HepG2 (cell line): ENCODE data around the gene TSG101.

Experiments used
- CEBPG ChIP-seq: IDR thresholded peaks from 2 replicates; pipeline ENCODE4 v1.6.1; 2016
- KDM1A ChIP-seq: IDR thresholded peaks from 2 replicates; pipeline ENCODE4 v1.6.1; 2016; ENCODE audit warnings: missing compliant biosample characterization
- POLR2A ChIP-seq, 2 experiments: IDR thresholded peaks; 2 replicates each; pipeline ENCODE4 v1.6.1; 2011; ENCODE audit warnings: low read depth in 2 of 2, low read length in 2 of 2, mild to moderate bottlenecking in 1 of 2, moderate library complexity in 1 of 2; ENCODE audit not compliant: insufficient read depth in 1 of 2
- POLR2AphosphoS2 ChIP-seq: IDR thresholded peaks from 2 replicates; pipeline ENCODE4 v1.6.1; 2011; ENCODE audit warnings: low read depth, low read length, improper control_type of control experiment
- ZNF10 ChIP-seq: sonication (generic); formaldehyde crosslinking; IDR thresholded peaks from 2 replicates; pipeline ENCODE4 v1.4.0; 2020; ENCODE audit warnings: mild to moderate bottlenecking, low read depth, missing genetic modification reagents, borderline replicate concordance
- TF ChIP-seq, protein P1 (sequence below): sonication (generic); formaldehyde crosslinking; IDR thresholded peaks from 2 replicates; pipeline ENCODE4 v1.5.0; 2020; ENCODE audit warnings: missing genetic modification reagents, mild to moderate bottlenecking, borderline replicate concordance
- TF ChIP-seq, protein P2 (sequence below): sonication (generic); formaldehyde crosslinking; IDR thresholded peaks from 2 replicates; pipeline ENCODE4 v1.5.0; 2020; ENCODE audit warnings: mild to moderate bottlenecking, missing genetic modification reagents, moderate library complexity
- TF ChIP-seq, protein P3 (sequence below): sonication (generic); formaldehyde crosslinking; IDR thresholded peaks from 2 replicates; pipeline ENCODE4 v1.4.0; 2020; ENCODE audit warnings: low read depth, missing genetic modification reagents
- TF ChIP-seq, protein P4 (sequence below): IDR thresholded peaks from 2 replicates; pipeline ENCODE4 v1.6.1; 2012; ENCODE audit warnings: low read length, improper control_type of control experiment

DNA sequence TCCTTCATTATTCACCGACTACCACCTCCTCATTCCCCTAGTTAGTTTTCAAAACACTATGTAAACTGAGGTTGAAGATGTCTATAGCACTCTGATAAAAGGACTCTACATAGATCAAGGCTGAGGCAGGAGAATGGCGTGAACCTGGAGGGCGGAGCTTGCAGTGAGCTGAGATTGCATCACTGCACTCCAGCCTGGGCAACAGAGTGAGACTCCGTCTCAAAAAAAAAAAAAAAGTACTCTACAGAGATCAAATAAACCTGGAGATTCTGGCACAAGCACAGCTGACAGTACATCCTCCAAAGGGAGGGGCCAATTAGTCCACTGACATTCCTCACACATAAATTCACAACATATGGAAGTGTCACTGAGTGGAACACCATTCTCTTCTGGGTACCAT is 31.0 kb downstream of the TSG101 start:
- TF ChIP-seq POLR2A (IDR thresholded peaks at IDR 0.05; ENCODE audit: insufficient read depth in 1 of 2, low read depth in 2 of 2, low read length in 2 of 2) = no peak
- TF ChIP-seq, protein P1, sequence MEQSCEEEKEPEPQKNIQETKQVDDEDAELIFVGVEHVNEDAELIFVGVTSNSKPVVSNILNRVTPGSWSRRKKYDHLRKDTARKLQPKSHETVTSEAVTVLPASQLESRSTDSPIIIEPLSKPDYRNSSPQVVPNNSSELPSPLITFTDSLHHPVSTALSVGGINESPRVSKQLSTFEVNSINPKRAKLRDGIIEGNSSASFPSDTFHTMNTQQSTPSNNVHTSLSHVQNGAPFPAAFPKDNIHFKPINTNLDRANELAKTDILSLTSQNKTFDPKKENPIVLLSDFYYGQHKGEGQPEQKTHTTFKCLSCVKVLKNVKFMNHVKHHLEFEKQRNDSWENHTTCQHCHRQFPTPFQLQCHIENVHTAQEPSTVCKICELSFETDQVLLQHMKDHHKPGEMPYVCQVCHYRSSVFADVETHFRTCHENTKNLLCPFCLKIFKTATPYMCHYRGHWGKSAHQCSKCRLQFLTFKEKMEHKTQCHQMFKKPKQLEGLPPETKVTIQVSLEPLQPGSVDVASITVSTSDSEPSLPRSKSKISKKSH (CRISPR knock-in tag) = no peak
- TF ChIP-seq, protein P2, sequence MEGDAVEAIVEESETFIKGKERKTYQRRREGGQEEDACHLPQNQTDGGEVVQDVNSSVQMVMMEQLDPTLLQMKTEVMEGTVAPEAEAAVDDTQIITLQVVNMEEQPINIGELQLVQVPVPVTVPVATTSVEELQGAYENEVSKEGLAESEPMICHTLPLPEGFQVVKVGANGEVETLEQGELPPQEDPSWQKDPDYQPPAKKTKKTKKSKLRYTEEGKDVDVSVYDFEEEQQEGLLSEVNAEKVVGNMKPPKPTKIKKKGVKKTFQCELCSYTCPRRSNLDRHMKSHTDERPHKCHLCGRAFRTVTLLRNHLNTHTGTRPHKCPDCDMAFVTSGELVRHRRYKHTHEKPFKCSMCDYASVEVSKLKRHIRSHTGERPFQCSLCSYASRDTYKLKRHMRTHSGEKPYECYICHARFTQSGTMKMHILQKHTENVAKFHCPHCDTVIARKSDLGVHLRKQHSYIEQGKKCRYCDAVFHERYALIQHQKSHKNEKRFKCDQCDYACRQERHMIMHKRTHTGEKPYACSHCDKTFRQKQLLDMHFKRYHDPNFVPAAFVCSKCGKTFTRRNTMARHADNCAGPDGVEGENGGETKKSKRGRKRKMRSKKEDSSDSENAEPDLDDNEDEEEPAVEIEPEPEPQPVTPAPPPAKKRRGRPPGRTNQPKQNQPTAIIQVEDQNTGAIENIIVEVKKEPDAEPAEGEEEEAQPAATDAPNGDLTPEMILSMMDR = no peak
- no peak for TF ChIP-seq KDM1A (CRISPR knock-in tag)
- TF ChIP-seq, protein P3, sequence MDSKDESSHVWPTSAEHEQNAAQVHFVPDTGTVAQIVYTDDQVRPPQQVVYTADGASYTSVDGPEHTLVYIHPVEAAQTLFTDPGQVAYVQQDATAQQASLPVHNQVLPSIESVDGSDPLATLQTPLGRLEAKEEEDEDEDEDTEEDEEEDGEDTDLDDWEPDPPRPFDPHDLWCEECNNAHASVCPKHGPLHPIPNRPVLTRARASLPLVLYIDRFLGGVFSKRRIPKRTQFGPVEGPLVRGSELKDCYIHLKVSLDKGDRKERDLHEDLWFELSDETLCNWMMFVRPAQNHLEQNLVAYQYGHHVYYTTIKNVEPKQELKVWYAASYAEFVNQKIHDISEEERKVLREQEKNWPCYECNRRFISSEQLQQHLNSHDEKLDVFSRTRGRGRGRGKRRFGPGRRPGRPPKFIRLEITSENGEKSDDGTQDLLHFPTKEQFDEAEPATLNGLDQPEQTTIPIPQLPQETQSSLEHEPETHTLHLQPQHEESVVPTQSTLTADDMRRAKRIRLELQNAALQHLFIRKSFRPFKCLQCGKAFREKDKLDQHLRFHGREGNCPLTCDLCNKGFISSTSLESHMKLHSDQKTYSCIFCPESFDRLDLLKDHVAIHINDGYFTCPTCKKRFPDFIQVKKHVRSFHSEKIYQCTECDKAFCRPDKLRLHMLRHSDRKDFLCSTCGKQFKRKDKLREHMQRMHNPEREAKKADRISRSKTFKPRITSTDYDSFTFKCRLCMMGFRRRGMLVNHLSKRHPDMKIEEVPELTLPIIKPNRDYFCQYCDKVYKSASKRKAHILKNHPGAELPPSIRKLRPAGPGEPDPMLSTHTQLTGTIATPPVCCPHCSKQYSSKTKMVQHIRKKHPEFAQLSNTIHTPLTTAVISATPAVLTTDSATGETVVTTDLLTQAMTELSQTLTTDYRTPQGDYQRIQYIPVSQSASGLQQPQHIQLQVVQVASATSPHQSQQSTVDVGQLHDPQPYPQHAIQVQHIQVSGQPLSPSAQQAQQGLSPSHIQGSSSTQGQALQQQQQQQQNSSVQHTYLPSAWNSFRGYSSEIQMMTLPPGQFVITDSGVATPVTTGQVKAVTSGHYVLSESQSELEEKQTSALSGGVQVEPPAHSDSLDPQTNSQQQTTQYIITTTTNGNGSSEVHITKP (CRISPR knock-in tag) = no peak
- no peak for TF ChIP-seq POLR2AphosphoS2
- TF ChIP-seq CEBPG (CRISPR knock-in tag) = no peak
- no peak for TF ChIP-seq ZNF10 (CRISPR knock-in tag)
- TF ChIP-seq, protein P4, sequence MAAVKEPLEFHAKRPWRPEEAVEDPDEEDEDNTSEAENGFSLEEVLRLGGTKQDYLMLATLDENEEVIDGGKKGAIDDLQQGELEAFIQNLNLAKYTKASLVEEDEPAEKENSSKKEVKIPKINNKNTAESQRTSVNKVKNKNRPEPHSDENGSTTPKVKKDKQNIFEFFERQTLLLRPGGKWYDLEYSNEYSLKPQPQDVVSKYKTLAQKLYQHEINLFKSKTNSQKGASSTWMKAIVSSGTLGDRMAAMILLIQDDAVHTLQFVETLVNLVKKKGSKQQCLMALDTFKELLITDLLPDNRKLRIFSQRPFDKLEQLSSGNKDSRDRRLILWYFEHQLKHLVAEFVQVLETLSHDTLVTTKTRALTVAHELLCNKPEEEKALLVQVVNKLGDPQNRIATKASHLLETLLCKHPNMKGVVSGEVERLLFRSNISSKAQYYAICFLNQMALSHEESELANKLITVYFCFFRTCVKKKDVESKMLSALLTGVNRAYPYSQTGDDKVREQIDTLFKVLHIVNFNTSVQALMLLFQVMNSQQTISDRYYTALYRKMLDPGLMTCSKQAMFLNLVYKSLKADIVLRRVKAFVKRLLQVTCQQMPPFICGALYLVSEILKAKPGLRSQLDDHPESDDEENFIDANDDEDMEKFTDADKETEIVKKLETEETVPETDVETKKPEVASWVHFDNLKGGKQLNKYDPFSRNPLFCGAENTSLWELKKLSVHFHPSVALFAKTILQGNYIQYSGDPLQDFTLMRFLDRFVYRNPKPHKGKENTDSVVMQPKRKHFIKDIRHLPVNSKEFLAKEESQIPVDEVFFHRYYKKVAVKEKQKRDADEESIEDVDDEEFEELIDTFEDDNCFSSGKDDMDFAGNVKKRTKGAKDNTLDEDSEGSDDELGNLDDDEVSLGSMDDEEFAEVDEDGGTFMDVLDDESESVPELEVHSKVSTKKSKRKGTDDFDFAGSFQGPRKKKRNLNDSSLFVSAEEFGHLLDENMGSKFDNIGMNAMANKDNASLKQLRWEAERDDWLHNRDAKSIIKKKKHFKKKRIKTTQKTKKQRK = no peak
